NCI-H2029 treated with DMSO at 0.1 percent for 48 hours (cell line): Measurements from ENCODE around the gene TGFBR3.

Experiments
- DNase-seq: peaks from one replicate; lab custom pipeline; 2025; lab: John Stamatoyannopoulos, UW

The TGFBR3 gene

GRCh38 chr1:91708691-91709090 lies 177.3 kb downstream of the TGFBR3 start:
- DNase-seq: no peak

- DNase-seq: no peak
Observed at GRCh38 chr1:91707890-91708218, 178.1 kb downstream of the TGFBR3 start.

- no peak for DNase-seq
Observed at GRCh38 chr1:91707114-91707889, 178.6 kb downstream of the TGFBR3 start.

- no peak for DNase-seq
Observed at GRCh38 chr1:91706140-91706957, 179.6 kb downstream of the TGFBR3 start.

- DNase-seq: no peak
Observed at GRCh38 chr1:91704746-91705145, 181.2 kb downstream of the TGFBR3 start.

GRCh38 chr1:91703095-91703494 lies 182.9 kb downstream of the TGFBR3 start:
- DNase-seq: no peak

- DNase-seq: no peak
Observed at GRCh38 chr1:91701472-91701869, 184.5 kb downstream of the TGFBR3 start.

- no peak for DNase-seq
Observed at GRCh38 chr1:91700771-91701471, 185.0 kb downstream of the TGFBR3 start.

- DNase-seq: no peak
Observed at GRCh38 chr1:91700332-91700731, 185.6 kb downstream of the TGFBR3 start.

- no peak for DNase-seq
Observed at GRCh38 chr1:91699339-91699974, 186.5 kb downstream of the TGFBR3 start.

- no peak for DNase-seq
Observed at GRCh38 chr1:91697861-91698260, 188.1 kb downstream of the TGFBR3 start.

GRCh38 chr1:91697416-91697815 lies 188.5 kb downstream of the TGFBR3 start:
- no peak for DNase-seq

GRCh38 chr1:91696321-91696720 lies 189.6 kb downstream of the TGFBR3 start:
- DNase-seq: no peak

- no peak for DNase-seq
Observed at GRCh38 chr1:91693557-91693956, 192.4 kb downstream of the TGFBR3 start.

- no peak for DNase-seq
Observed at GRCh38 chr1:91691525-91691924, 194.4 kb downstream of the TGFBR3 start.

GRCh38 chr1:91689641-91690481 lies 196.1 kb downstream of the TGFBR3 start:
- no peak for DNase-seq

- no peak for DNase-seq
Observed at GRCh38 chr1:91687452-91687851, 198.5 kb downstream of the TGFBR3 start.

GRCh38 chr1:91685994-91686393 lies 200.0 kb downstream of the TGFBR3 start:
- DNase-seq: peak; percentile 43

- DNase-seq: no peak
Observed at GRCh38 chr1:91684481-91685196, 201.3 kb downstream of the TGFBR3 start.

- DNase-seq: no peak
Observed at GRCh38 chr1:91683598-91683951, 202.4 kb downstream of the TGFBR3 start.
